ENCODE data around the gene IGFBP3. TPM values are rescaled to one million over a fixed set of nuclear protein-coding genes. Genes with fewer than 3 reads are reported as not detected.

IGFBP3 gene
- total RNA-seq, 1 donor from 2014 or later, result 98.7 TPM

GRCh38 chr7:45897042-45897690 lies 23.9 kb downstream of the IGFBP3 start:
- intact Hi-C loops (cut with DNase I), result no loop called here
- DNase-seq (ENCODE audit: low spot score), result no peak

- intact Hi-C loops (cut with DNase I), result no loop called here
- no peak for DNase-seq (ENCODE audit: low spot score)
Observed at GRCh38 chr7:45894665-45895062, 26.4 kb downstream of the IGFBP3 start.

- intact Hi-C loops (cut with DNase I), result no loop called here
- DNase-seq (ENCODE audit: low spot score), result peak; percentile 26
Observed at GRCh38 chr7:45893996-45894664, 26.9 kb downstream of the IGFBP3 start.

GRCh38 chr7:45893374-45893995 lies 27.6 kb downstream of the IGFBP3 start:
- DNase-seq (ENCODE audit: low spot score), result peak; percentile 24
- intact Hi-C loops (cut with DNase I), result no loop called here

GRCh38 chr7:45892407-45893035 lies 28.6 kb downstream of the IGFBP3 start:
- intact Hi-C loops (cut with DNase I), result no loop called here
- peak; percentile 71 for DNase-seq (ENCODE audit: low spot score)

GRCh38 chr7:45891462-45892402 lies 29.3 kb downstream of the IGFBP3 start:
- intact Hi-C loops (cut with DNase I), result no loop called here
- DNase-seq (ENCODE audit: low spot score), result peak; percentile 38

- intact Hi-C loops (cut with DNase I), result no loop called here
Observed at GRCh38 chr7:45890902-45891461, 30.1 kb downstream of the IGFBP3 start.

GRCh38 chr7:45890125-45890901 lies 30.8 kb downstream of the IGFBP3 start:
- intact Hi-C loops (cut with DNase I), result no loop called here
- DNase-seq (ENCODE audit: low spot score), result peak; percentile 55

More at GRCh38 chr7:45890902-45891461, 30.1 kb downstream of the IGFBP3 start:
- no peak for DNase-seq (ENCODE audit: low spot score)

GRCh38 chr7:45889367-45890067 lies 31.6 kb downstream of the IGFBP3 start:
- intact Hi-C loops (cut with DNase I), result no loop called here
- DNase-seq (ENCODE audit: low spot score), result peak; percentile 12

GRCh38 chr7:45888993-45889366 lies 32.1 kb downstream of the IGFBP3 start:
- peak; percentile 24 for DNase-seq (ENCODE audit: low spot score)
- intact Hi-C loops (cut with DNase I), result no loop called here

- intact Hi-C loops (cut with DNase I), result no loop called here
- peak; percentile 73 for DNase-seq (ENCODE audit: low spot score)
Observed at GRCh38 chr7:45888185-45888992, 32.7 kb downstream of the IGFBP3 start, which contains the start of gene IGFBP1. Gene IGFBP1, plus strand, starts transcription at chr7:45888488. Its CDS starts 165 bp downstream, at chr7:45888653.

GRCh38 chr7:45886931-45887667 lies 34.0 kb downstream of the IGFBP3 start:
- no peak for DNase-seq (ENCODE audit: low spot score)
- intact Hi-C loops (cut with DNase I), result no loop called here

GRCh38 chr7:45885264-45885882 lies 35.7 kb downstream of the IGFBP3 start:
- intact Hi-C loops (cut with DNase I), result no loop called here
- DNase-seq (ENCODE audit: low spot score), result peak; percentile 64

GRCh38 chr7:45884136-45884535 lies 36.9 kb downstream of the IGFBP3 start:
- intact Hi-C loops (cut with DNase I), result no loop called here
- no peak for DNase-seq (ENCODE audit: low spot score)

GRCh38 chr7:45882465-45882810 lies 38.6 kb downstream of the IGFBP3 start:
- DNase-seq (ENCODE audit: low spot score), result no peak
- intact Hi-C loops (cut with DNase I), result no loop called here

Data from cardiac septum (tissue), 1 donor.